Liver (tissue), 9 donors: ENCODE data around the gene ABCC8. TPM values are rescaled to one million over a fixed set of nuclear protein-coding genes. Genes with fewer than 3 reads are reported as not detected.

Experiments
- DNase-seq: peaks from one replicate; pipeline ENCODE4 v3.0.0-alpha.2; 2017; ENCODE audit warnings: low spot score
- H3K27ac ChIP-seq, 2 donors: one replicate each; pipeline ENCODE4 v1.7.0; 2013; ENCODE audit warnings: inconsistent platforms in 2 of 2, low read length in 2 of 2, control low read depth in 1 of 2, low read depth in 1 of 2, mild to moderate bottlenecking in 1 of 2
- H3K27me3 ChIP-seq, 4 donors: one replicate each; pipeline versions ENCODE4 v1.6.1 to v1.7.0; 2013; ENCODE audit warnings: low read length in 3 of 4, inconsistent platforms in 1 of 4, mild to moderate bottlenecking in 1 of 4, moderate library complexity in 1 of 4; ENCODE audit not compliant: control insufficient read depth in 4 of 4, insufficient read depth in 4 of 4
- H3K36me3 ChIP-seq, 4 donors: one replicate each; pipeline versions ENCODE4 v1.6.1 to v1.7.0; 2013; ENCODE audit warnings: low read length in 3 of 4, mild to moderate bottlenecking in 3 of 4, low read depth in 1 of 4, moderate library complexity in 1 of 4; ENCODE audit not compliant: control insufficient read depth in 4 of 4, insufficient read depth in 3 of 4
- H3K4me1 ChIP-seq, 4 donors: one replicate each; pipeline versions ENCODE4 v1.6.1 to v1.7.0; 2013; ENCODE audit warnings: low read length in 3 of 4, mild to moderate bottlenecking in 3 of 4, moderate library complexity in 1 of 4; ENCODE audit not compliant: control insufficient read depth in 4 of 4, insufficient read depth in 4 of 4
- H3K4me3 ChIP-seq, 3 donors: one replicate each; pipeline versions ENCODE4 v1.6.1 to v1.7.0; 2013; ENCODE audit warnings: low read length in 3 of 3, control low read depth in 1 of 3, low read depth in 1 of 3, mild to moderate bottlenecking in 1 of 3
- H3K9ac ChIP-seq, 2 donors: one replicate each; pipeline ENCODE4 v1.7.0; 2013; ENCODE audit warnings: low read length in 2 of 2, mild to moderate bottlenecking in 2 of 2, moderate library complexity in 2 of 2, control low read depth in 1 of 2, low read depth in 1 of 2
- H3K9me3 ChIP-seq, 4 donors: one replicate each; pipeline versions ENCODE4 v1.6.1 to v1.7.0; 2013; ENCODE audit warnings: low read length in 3 of 4; ENCODE audit not compliant: control insufficient read depth in 4 of 4
- CTCF ChIP-seq: fragments of 150-350 bp; IDR thresholded peaks from 2 replicates; pipeline ENCODE4 v1.5.1; 2017; ENCODE audit warnings: improper control_type of control experiment, low read depth, low read length; ENCODE audit not compliant: missing input control
- EGR1 ChIP-seq, 2 donors: IDR thresholded peaks; 2 replicates each; pipeline ENCODE4 v1.6.1; 2016 to 2018; ENCODE audit warnings: antibody characterized with exemption in 2 of 2, low read depth in 2 of 2
- FOXA1 ChIP-seq: IDR thresholded peaks from 2 replicates; pipeline ENCODE4 v1.6.1; 2016; ENCODE audit warnings: antibody characterized with exemption
- GABPA ChIP-seq, 2 donors: IDR thresholded peaks in 1 of 2; conservative IDR thresholded peaks in 1 of 2; 2 replicates each; pipeline ENCODE4 v1.6.1; 2016; ENCODE audit warnings: antibody characterized with exemption in 2 of 2, mild to moderate bottlenecking in 1 of 2, moderate library complexity in 1 of 2
- HNF4A ChIP-seq, 2 donors: conservative IDR thresholded peaks; 2 replicates each; pipeline ENCODE4 v1.6.1; 2016; ENCODE audit warnings: antibody characterized with exemption in 2 of 2, mild to moderate bottlenecking in 2 of 2
- HNF4G ChIP-seq: IDR thresholded peaks from 2 replicates; pipeline ENCODE4 v1.6.1; 2016; ENCODE audit warnings: antibody characterized with exemption
- NR2F2 ChIP-seq: IDR thresholded peaks from 2 replicates; pipeline ENCODE4 v1.6.1; 2016; ENCODE audit warnings: antibody characterized with exemption
- RAD21 ChIP-seq, 2 donors: IDR thresholded peaks; 2 replicates each; pipeline ENCODE4 v1.6.1; 2016; ENCODE audit warnings: antibody characterized with exemption in 2 of 2, mild to moderate bottlenecking in 2 of 2
- RXRA ChIP-seq, 2 donors: IDR thresholded peaks; 2 replicates each; pipeline ENCODE4 v1.6.1; 2017 to 2018; ENCODE audit warnings: antibody characterized with exemption in 2 of 2, mild to moderate bottlenecking in 1 of 2
- SP1 ChIP-seq: IDR thresholded peaks from 2 replicates; pipeline ENCODE4 v1.6.1; 2018; ENCODE audit warnings: antibody characterized with exemption, mild to moderate bottlenecking
- YY1 ChIP-seq: IDR thresholded peaks from 2 replicates; pipeline ENCODE4 v1.6.1; 2016; ENCODE audit warnings: antibody characterized with exemption, mild to moderate bottlenecking
- ZBTB33 ChIP-seq: IDR thresholded peaks from 2 replicates; pipeline ENCODE4 v1.6.1; 2016; ENCODE audit warnings: antibody characterized with exemption
- WGBS: extraction: QIAGEN DNeasy Blood & Tissue Kit; methylation state at CpG from one replicate; pipeline ENCODE4 v1.1.7; 2013; 5-methylcytosine and 5-hydroxymethylcytosine counted together
- polyA plus RNA-seq, 2 donors: library from polyadenylated mRNA; stranded (reverse) in 1 of 2; unstranded in 1 of 2; fragments of 200-250 nt in 1 of 2; fragments of >200 nt in 1 of 2; fragmentation: Nextera tagmentation in 1 of 2; extraction: Ambion mirVana in 1 of 2; gene quantifications; one replicate each; pipeline versions ENCODE4 v1.2.1 to v1.2.3, GENCODE V29; 2013 to 2015
- total RNA-seq, 2 donors: library from RNA; depleted of rRNA; stranded (reverse); fragments of >200 nt; gene quantifications; one replicate each; pipeline ENCODE4 v1.2.3, GENCODE V29; 2014
- TF ChIP-seq, protein P1 (sequence below): IDR thresholded peaks from 2 replicates; pipeline ENCODE4 v1.6.1; 2016; ENCODE audit warnings: antibody characterized with exemption
- TF ChIP-seq, protein P2 (sequence below): IDR thresholded peaks from 2 replicates; pipeline ENCODE4 v1.6.1; 2016; ENCODE audit warnings: antibody characterized with exemption
- TF ChIP-seq, protein P3 (sequence below): IDR thresholded peaks from 2 replicates; pipeline ENCODE4 v1.6.1; 2016; ENCODE audit warnings: antibody characterized with exemption, mild to moderate bottlenecking
- donor health status: healthy.
- donor health status: healthy.
- donor health status: healthy.
- donor health status: healthy.
- donor health status: healthy.

ABCC8 gene
- total and polyA plus RNA-seq, 4 donors, result 0.16 to 0.25 TPM; not detected in 2

DNA sequence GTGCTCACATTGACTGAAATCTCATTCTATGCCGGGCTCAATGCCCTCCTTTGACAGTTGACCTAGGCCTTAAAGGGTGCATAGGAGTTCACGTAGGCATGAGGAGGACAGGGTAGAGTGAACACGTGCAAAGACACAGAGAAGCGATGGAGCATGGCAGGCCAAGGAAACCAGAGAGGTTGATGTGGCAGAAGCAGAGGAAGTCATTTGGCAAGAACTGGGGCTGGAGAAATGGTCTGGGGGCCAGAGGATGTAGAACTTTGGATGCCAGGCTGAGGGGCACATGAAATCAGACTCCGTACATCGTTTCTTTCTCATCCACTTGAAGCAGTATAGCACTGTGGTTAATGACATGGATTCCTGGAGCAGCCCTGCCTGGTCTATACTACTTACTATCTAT lies 13.6 kb upstream of the ABCC8 start:
- DNase-seq, result no peak
- WGBS, result 89% methylated on average over 6 of the region's 6 CpGs
- no peaks in the 10 kb centered on the region for H3K27me3 ChIP-seq
- no peaks in the 10 kb centered on the region for H3K4me1 ChIP-seq
- no peaks in the 10 kb centered on the region for H3K9me3 ChIP-seq
- H3K9ac ChIP-seq, result no peak overlapping the region
- H3K27ac ChIP-seq, result no peak overlapping the region
- H3K36me3 ChIP-seq, result no peaks in the 10 kb centered on the region
- TF ChIP-seq SP1, result no peak
- TF ChIP-seq ZBTB33, result no peak
- TF ChIP-seq, protein P1, sequence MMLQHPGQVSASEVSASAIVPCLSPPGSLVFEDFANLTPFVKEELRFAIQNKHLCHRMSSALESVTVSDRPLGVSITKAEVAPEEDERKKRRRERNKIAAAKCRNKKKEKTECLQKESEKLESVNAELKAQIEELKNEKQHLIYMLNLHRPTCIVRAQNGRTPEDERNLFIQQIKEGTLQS, result no peak
- no peak for TF ChIP-seq HNF4A (conservative IDR thresholded peaks at IDR 0.05)
- TF ChIP-seq RAD21 (IDR thresholded peaks at IDR 0.05), result no peak
- TF ChIP-seq CTCF, result no peak
- H3K4me3 ChIP-seq, result no peak overlapping the region

DNA sequence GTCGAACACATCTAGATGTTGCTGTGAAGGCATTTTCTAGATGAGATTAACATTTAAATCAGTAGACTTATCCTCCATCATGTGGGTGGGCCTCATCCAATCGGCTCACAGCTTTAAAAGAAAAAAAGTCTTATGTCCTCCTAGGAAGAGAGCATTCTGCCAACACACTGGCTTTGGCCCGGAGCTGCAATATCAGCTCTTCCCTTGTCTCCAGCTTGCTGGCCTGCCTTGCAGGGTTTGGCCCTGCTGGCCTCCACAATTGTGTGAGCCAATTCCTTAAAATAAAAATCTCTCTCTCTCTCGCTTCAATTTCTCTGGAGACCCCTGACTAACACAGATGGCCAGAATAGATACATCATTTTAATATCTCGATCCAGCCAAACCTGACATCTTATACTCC lies 13.1 kb upstream of the ABCC8 start:
- WGBS, result 75% methylated on average over 5 of the region's 5 CpGs

More for the DNA sequence above, 13.1 kb upstream of the ABCC8 start:
- H3K9ac ChIP-seq, result no peak overlapping the region
- H3K4me1 ChIP-seq, result no peaks in the 10 kb centered on the region
- no peak overlapping the region for H3K27ac ChIP-seq
- no peaks in the 10 kb centered on the region for H3K27me3 ChIP-seq
- TF ChIP-seq RXRA (IDR thresholded peaks at IDR 0.05), result no peak
- TF ChIP-seq YY1, result no peak
- no peak for TF ChIP-seq SP1
- TF ChIP-seq, protein P2, sequence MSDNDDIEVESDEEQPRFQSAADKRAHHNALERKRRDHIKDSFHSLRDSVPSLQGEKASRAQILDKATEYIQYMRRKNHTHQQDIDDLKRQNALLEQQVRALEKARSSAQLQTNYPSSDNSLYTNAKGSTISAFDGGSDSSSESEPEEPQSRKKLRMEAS, result no peak
- TF ChIP-seq GABPA (IDR thresholded peaks at IDR 0.05 in 1 of 2, conservative IDR thresholded peaks at IDR 0.05 in 1 of 2), result no peak
- TF ChIP-seq RAD21 (IDR thresholded peaks at IDR 0.05), result no peak
- TF ChIP-seq FOXA1, result no peak
- TF ChIP-seq NR2F2, result no peak
- TF ChIP-seq ZBTB33, result no peak
- no peak for TF ChIP-seq EGR1 (IDR thresholded peaks at IDR 0.05; ENCODE audit: low read depth in 2 of 2)
- TF ChIP-seq, protein P1, result no peak
- TF ChIP-seq, protein P3, sequence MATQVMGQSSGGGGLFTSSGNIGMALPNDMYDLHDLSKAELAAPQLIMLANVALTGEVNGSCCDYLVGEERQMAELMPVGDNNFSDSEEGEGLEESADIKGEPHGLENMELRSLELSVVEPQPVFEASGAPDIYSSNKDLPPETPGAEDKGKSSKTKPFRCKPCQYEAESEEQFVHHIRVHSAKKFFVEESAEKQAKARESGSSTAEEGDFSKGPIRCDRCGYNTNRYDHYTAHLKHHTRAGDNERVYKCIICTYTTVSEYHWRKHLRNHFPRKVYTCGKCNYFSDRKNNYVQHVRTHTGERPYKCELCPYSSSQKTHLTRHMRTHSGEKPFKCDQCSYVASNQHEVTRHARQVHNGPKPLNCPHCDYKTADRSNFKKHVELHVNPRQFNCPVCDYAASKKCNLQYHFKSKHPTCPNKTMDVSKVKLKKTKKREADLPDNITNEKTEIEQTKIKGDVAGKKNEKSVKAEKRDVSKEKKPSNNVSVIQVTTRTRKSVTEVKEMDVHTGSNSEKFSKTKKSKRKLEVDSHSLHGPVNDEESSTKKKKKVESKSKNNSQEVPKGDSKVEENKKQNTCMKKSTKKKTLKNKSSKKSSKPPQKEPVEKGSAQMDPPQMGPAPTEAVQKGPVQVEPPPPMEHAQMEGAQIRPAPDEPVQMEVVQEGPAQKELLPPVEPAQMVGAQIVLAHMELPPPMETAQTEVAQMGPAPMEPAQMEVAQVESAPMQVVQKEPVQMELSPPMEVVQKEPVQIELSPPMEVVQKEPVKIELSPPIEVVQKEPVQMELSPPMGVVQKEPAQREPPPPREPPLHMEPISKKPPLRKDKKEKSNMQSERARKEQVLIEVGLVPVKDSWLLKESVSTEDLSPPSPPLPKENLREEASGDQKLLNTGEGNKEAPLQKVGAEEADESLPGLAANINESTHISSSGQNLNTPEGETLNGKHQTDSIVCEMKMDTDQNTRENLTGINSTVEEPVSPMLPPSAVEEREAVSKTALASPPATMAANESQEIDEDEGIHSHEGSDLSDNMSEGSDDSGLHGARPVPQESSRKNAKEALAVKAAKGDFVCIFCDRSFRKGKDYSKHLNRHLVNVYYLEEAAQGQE, result no peak
- TF ChIP-seq HNF4A (conservative IDR thresholded peaks at IDR 0.05), result no peak
- no peak for TF ChIP-seq HNF4G
- TF ChIP-seq CTCF, result no peak
- H3K9me3 ChIP-seq, result no peaks in the 10 kb centered on the region
- no peak for DNase-seq
- no peak overlapping the region for H3K4me3 ChIP-seq
- H3K36me3 ChIP-seq, result no peaks in the 10 kb centered on the region
